ENCODE data around the gene IMMP2L.

GRCh38 chr7:111140091-111140865 is 422.0 kb downstream of the IMMP2L start:
- TF ChIP-seq EZH2 (IDR thresholded peaks at IDR 0.05) = no peak
- TF ChIP-seq EZH2phosphoT487 (IDR thresholded peaks at IDR 0.05) = no peak
